Gastroesophageal sphincter (tissue), 3 donors: ENCODE results near the gene PLXNA1.

ENCODE experiments used
- EP300 ChIP-seq: sonication (generic); formaldehyde crosslinking; IDR thresholded peaks from one replicate; pipeline ENCODE4 v1.6.1; 2017; ENCODE audit warnings: antibody characterized with exemption, mild to moderate bottlenecking
- POLR2A ChIP-seq, 2 donors: fragments of 450-650 bp; IDR thresholded peaks; one replicate each; pipeline ENCODE4 v1.6.1; 2017; ENCODE audit warnings: antibody characterized with exemption in 2 of 2, mild to moderate bottlenecking in 2 of 2, moderate library complexity in 1 of 2
- POLR2AphosphoS5 ChIP-seq: sonication (generic); formaldehyde crosslinking; IDR thresholded peaks from one replicate; pipeline ENCODE4 v1.6.1; 2017; ENCODE audit warnings: antibody characterized with exemption
- TF ChIP-seq, protein P1 (sequence below), 4 experiments: fragments of 200-600 bp in 2 of 4; fragments of 450-650 bp in 2 of 4; sonication (generic) in 1 of 4; IDR thresholded peaks; one replicate each; pipeline ENCODE4 v1.5.1; 2017 to 2019; ENCODE audit warnings: antibody characterized with exemption in 4 of 4, mild to moderate bottlenecking in 2 of 4, moderate library complexity in 2 of 4

DNA sequence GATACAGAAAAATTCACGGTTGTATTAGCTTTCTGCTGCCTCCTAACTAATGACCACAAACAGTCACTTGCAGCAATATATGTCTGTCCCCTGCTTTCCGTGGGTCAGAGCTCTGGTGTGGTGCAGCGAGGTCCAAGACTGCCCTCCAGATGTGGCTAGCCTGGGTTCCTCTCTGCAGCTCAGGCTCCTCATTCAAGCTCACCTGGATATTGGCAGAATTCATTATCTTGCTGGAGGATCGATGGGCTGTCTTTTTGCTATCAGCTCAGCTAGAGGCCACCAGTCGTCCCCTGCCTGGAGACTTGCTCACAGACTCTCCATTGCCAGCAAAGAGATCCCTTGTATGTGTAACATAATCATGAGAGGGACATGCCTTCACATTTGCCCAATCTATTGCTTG, 12.8 kb upstream of the PLXNA1 start:
- TF ChIP-seq, protein P1, sequence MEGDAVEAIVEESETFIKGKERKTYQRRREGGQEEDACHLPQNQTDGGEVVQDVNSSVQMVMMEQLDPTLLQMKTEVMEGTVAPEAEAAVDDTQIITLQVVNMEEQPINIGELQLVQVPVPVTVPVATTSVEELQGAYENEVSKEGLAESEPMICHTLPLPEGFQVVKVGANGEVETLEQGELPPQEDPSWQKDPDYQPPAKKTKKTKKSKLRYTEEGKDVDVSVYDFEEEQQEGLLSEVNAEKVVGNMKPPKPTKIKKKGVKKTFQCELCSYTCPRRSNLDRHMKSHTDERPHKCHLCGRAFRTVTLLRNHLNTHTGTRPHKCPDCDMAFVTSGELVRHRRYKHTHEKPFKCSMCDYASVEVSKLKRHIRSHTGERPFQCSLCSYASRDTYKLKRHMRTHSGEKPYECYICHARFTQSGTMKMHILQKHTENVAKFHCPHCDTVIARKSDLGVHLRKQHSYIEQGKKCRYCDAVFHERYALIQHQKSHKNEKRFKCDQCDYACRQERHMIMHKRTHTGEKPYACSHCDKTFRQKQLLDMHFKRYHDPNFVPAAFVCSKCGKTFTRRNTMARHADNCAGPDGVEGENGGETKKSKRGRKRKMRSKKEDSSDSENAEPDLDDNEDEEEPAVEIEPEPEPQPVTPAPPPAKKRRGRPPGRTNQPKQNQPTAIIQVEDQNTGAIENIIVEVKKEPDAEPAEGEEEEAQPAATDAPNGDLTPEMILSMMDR (IDR thresholded peaks at IDR 0.05): no peak
- TF ChIP-seq POLR2A (IDR thresholded peaks at IDR 0.05): no peak
- no peak for TF ChIP-seq POLR2AphosphoS5
- TF ChIP-seq EP300: no peak
